ENCODE data around the gene DENND11.

The DENND11 gene

GRCh38 chr7:141660259-141660658 lies 41.7 kb downstream of the DENND11 start:
- Mint-ChIP-seq H3K4me3 (no peak overlapping the region), H3K9me3 (no peaks in the 10 kb centered on the region), H3K27ac (peak overlapping the region; percentile 53), H3K4me1 (no peaks in the 10 kb centered on the region), H3K27me3 (no peaks in the 10 kb centered on the region), H3K36me3 (peaks cover 9% of the 10 kb centered on the region)
- ATAC-seq (ENCODE audit: low read depth) (no peak), DNase-seq (ENCODE audit: low spot score in 2 of 2) (no peak)

GRCh38 chr7:141659501-141659900 lies 42.5 kb downstream of the DENND11 start:
- Mint-ChIP-seq H3K27ac (peak overlapping the region; percentile 62), H3K9me3 (no peaks in the 10 kb centered on the region), H3K36me3 (peaks cover 13% of the 10 kb centered on the region), H3K4me3 (no peak overlapping the region), H3K27me3 (no peaks in the 10 kb centered on the region), H3K4me1 (peaks cover 2% of the 10 kb centered on the region)
- DNase-seq (ENCODE audit: low spot score in 2 of 2) (no peak), ATAC-seq (ENCODE audit: low read depth) (no peak)

- ATAC-seq (ENCODE audit: low read depth) (peak; percentile 58), DNase-seq (ENCODE audit: low spot score in 2 of 2) (peak; percentile 53 to 54)
- H3K27me3 Mint-ChIP-seq = no peaks in the 10 kb centered on the region
- H3K36me3 Mint-ChIP-seq = peaks cover 6% of the 10 kb centered on the region
- no peaks in the 10 kb centered on the region for H3K9me3 Mint-ChIP-seq
- peaks cover 9% of the 10 kb centered on the region for H3K4me1 Mint-ChIP-seq
- H3K27ac Mint-ChIP-seq = peak overlapping the region; percentile 68
- no peak overlapping the region for H3K4me3 Mint-ChIP-seq
Observed at GRCh38 chr7:141654551-141654950, 47.4 kb downstream of the DENND11 start.

- peaks cover 17% of the 10 kb centered on the region for H3K4me1 Mint-ChIP-seq
- DNase-seq (ENCODE audit: low spot score in 2 of 2) (no peak), ATAC-seq (ENCODE audit: low read depth) (no peak)
- peaks cover 5% of the 10 kb centered on the region for H3K36me3 Mint-ChIP-seq
- no peak overlapping the region for H3K4me3 Mint-ChIP-seq
- H3K27ac Mint-ChIP-seq = peak overlapping the region; percentile 90
- H3K9me3 Mint-ChIP-seq = no peaks in the 10 kb centered on the region
- H3K27me3 Mint-ChIP-seq = no peaks in the 10 kb centered on the region
Observed at GRCh38 chr7:141652691-141653090, 49.3 kb downstream of the DENND11 start.

All from memory B cell (primary cell).